ENCODE data around the gene NEK4. TPM values are rescaled to one million over a fixed set of nuclear protein-coding genes. Genes with fewer than 3 reads are reported as not detected.

The NEK4 gene
- total and polyA plus RNA-seq, 2 of the 13 experiments (the other 11 are each of a cell fraction or from before 2014, with no cell fraction given): 16.5 to 38.0 TPM

- no peak for TF ChIP-seq ZHX2 (IDR thresholded peaks at IDR 0.05; ENCODE audit: low read depth)
- peak; percentile 40; the same call in 1 of the 2 replicates for TF ChIP-seq ZHX2 (CRISPR knock-in tag; IDR thresholded peaks at IDR 0.05; ENCODE audit: borderline replicate concordance)
- TF ChIP-seq KLF12 (CRISPR knock-in tag; IDR thresholded peaks at IDR 0.05; ENCODE audit: borderline replicate concordance): 0 out of 2 replicates have a peak, but pooled peaks have one; percentile 10
- TF ChIP-seq HOXA5 (CRISPR knock-in tag; IDR thresholded peaks at IDR 0.05): no peak
- no peak for TF ChIP-seq CHD2 (IDR thresholded peaks at IDR 0.05; ENCODE audit: low read depth, low read length)
- TF ChIP-seq E2F5 (CRISPR knock-in tag; conservative IDR thresholded peaks at IDR 0.05): 0 out of 2 replicates have a peak, but pooled peaks have one; percentile 52
- no peak; a peak in 1 of 4 replicates for TF ChIP-seq POLR2A (IDR thresholded peaks at IDR 0.05; ENCODE audit: insufficient read depth in 1 of 2, low read depth in 2 of 2, low read length in 2 of 2)
- TF ChIP-seq TFDP2 (CRISPR knock-in tag; IDR thresholded peaks at IDR 0.05): peak; percentile 84
- TF ChIP-seq DNMT3B (CRISPR knock-in tag; conservative IDR thresholded peaks at IDR 0.05): no peak
- no peak for TF ChIP-seq NR2F1 (CRISPR knock-in tag; IDR thresholded peaks at IDR 0.05)
- TF ChIP-seq HNRNPL (IDR thresholded peaks at IDR 0.05; ENCODE audit: low read depth, low read length): no peak
- peak; percentile 6; the same call in 1 of the 2 replicates for TF ChIP-seq GABPB1 (CRISPR knock-in tag; IDR thresholded peaks at IDR 0.05)
- peak; percentile 47 for TF ChIP-seq ETV5 (CRISPR knock-in tag; IDR thresholded peaks at IDR 0.05; ENCODE audit: borderline replicate concordance)
Measured at GRCh38 chr3:52685285-52685708, 85.4 kb downstream of the NEK4 start (continued).

Data from HepG2 (cell line).